ENCODE results near the gene MAML3.

The MAML3 gene

GRCh38 chr4:140150886-140151698 is 2.9 kb downstream of the MAML3 start:
- Histone ChIP-seq H2AFZ (peak overlapping the region; percentile 90), H3K9ac (peak overlapping the region; percentile 77), H3K4me1 (no peaks in the 10 kb centered on the region), H3K36me3 (ENCODE audit: control insufficient read depth, insufficient read depth, low read length) (no peaks in the 10 kb centered on the region), H3K4me3 (ENCODE audit: low read depth, low read length) (peak overlapping the region; percentile 92), H3K4me2 (ENCODE audit: low read length) (peak overlapping the region; percentile 99), H3K9me3 (ENCODE audit: control insufficient read depth, low read length) (no peaks in the 10 kb centered on the region), H3K27ac (peak overlapping the region; percentile 98), H3K27me3 (ENCODE audit: control insufficient read depth, insufficient read depth, low read length) (no peaks in the 10 kb centered on the region), H3K79me2 (peaks cover under 1% of the 10 kb centered on the region)
- TF ChIP-seq CTCF (IDR thresholded peaks at IDR 0.05), result no peak

GRCh38 chr4:140150636-140150885 is 3.4 kb downstream of the MAML3 start:
- peak overlapping the region; percentile 77 for H3K9ac ChIP-seq
- no peaks in the 10 kb centered on the region for H3K27me3 ChIP-seq (ENCODE audit: control insufficient read depth, insufficient read depth, low read length)
- no peaks in the 10 kb centered on the region for H3K9me3 ChIP-seq (ENCODE audit: control insufficient read depth, low read length)
- peak overlapping the region; percentile 90 for H2AFZ ChIP-seq
- no peak for TF ChIP-seq CTCF (IDR thresholded peaks at IDR 0.05)
- H3K4me1 ChIP-seq, result no peaks in the 10 kb centered on the region
- no peaks in the 10 kb centered on the region for H3K36me3 ChIP-seq (ENCODE audit: control insufficient read depth, insufficient read depth, low read length)
- H3K4me3 ChIP-seq (ENCODE audit: low read depth, low read length), result peak overlapping the region; percentile 92
- H3K79me2 ChIP-seq, result peaks cover 3% of the 10 kb centered on the region
- H3K27ac ChIP-seq, result peak overlapping the region; percentile 98
- H3K4me2 ChIP-seq (ENCODE audit: low read length), result peak overlapping the region; percentile 99

DNA sequence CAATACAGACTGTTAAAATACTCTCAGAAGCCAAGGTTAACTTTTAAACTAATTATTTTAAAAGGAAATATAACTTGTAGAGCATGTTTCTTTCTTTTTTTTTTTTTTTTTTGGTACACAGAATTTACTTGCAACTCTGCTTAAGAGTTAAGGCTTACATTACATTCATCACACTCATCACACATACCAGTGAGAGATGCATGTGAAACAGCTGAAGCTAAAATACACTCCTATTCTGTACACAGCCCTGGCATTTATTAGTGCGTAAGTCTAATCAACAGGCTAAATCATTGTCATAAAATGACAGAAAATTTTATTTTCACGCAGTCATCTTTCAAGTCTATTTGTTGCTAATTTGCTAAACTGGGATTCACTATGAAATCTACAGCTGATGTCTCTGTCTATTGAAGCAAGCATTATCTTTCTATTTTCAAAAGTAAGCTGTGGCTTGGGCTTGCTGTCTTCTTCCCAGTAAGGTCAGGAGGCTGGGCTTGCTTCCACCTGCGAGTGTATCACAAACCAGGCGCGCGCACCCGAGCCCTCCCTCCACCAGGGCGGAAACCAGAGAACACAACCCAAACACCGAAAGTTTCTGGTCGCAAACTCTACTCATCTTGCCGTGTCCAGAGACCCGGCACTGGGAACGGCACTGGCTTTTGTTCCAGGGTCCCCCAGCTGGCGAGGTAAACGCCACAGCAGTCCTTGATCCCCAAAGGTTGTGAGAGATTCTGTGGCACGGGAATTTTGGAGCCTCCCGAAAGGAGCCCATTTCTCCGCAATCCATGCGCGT is 3.9 kb downstream of the MAML3 start:
- Histone ChIP-seq H3K27ac (peak overlapping the region; percentile 98), H3K36me3 (ENCODE audit: control insufficient read depth, insufficient read depth, low read length) (no peaks in the 10 kb centered on the region), H3K4me2 (ENCODE audit: low read length) (peak overlapping the region; percentile 99), H3K4me3 (ENCODE audit: low read depth, low read length) (peak overlapping the region; percentile 92), H3K79me2 (peaks cover 3% of the 10 kb centered on the region), H3K27me3 (ENCODE audit: control insufficient read depth, insufficient read depth, low read length) (no peaks in the 10 kb centered on the region), H3K4me1 (no peaks in the 10 kb centered on the region), H3K9me3 (ENCODE audit: control insufficient read depth, low read length) (no peaks in the 10 kb centered on the region), H3K9ac (peak overlapping the region; percentile 77), H2AFZ (peak overlapping the region; percentile 90)
- TF ChIP-seq CTCF (IDR thresholded peaks at IDR 0.05), result no peak

- no peak for TF ChIP-seq CTCF (IDR thresholded peaks at IDR 0.05)
- H3K4me1 ChIP-seq, result peaks cover 6% of the 10 kb centered on the region
- H3K9ac ChIP-seq, result no peak overlapping the region
- H3K4me2 ChIP-seq (ENCODE audit: low read length), result no peak overlapping the region
- H3K27ac ChIP-seq, result no peak overlapping the region
- no peak overlapping the region for H3K4me3 ChIP-seq (ENCODE audit: low read depth, low read length)
- H3K36me3 ChIP-seq (ENCODE audit: control insufficient read depth, insufficient read depth, low read length), result no peaks in the 10 kb centered on the region
- H3K79me2 ChIP-seq, result peaks cover 3% of the 10 kb centered on the region
- H2AFZ ChIP-seq, result peak overlapping the region; percentile 42
- no peaks in the 10 kb centered on the region for H3K27me3 ChIP-seq (ENCODE audit: control insufficient read depth, insufficient read depth, low read length)
- no peaks in the 10 kb centered on the region for H3K9me3 ChIP-seq (ENCODE audit: control insufficient read depth, low read length)
Measured at GRCh38 chr4:140144050-140144449, 9.9 kb downstream of the MAML3 start.
